NK-92 treated with Interleukin-12 subunit alpha and Interleukin-12 subunit beta, amount 100 ng/mL, for 24 hours (cell line): ENCODE data around the gene GRK2.

Experiments used
- DNase-seq: peaks from one replicate; lab custom pipeline; 2025; lab: John Stamatoyannopoulos, UW

Gene GRK2

DNA sequence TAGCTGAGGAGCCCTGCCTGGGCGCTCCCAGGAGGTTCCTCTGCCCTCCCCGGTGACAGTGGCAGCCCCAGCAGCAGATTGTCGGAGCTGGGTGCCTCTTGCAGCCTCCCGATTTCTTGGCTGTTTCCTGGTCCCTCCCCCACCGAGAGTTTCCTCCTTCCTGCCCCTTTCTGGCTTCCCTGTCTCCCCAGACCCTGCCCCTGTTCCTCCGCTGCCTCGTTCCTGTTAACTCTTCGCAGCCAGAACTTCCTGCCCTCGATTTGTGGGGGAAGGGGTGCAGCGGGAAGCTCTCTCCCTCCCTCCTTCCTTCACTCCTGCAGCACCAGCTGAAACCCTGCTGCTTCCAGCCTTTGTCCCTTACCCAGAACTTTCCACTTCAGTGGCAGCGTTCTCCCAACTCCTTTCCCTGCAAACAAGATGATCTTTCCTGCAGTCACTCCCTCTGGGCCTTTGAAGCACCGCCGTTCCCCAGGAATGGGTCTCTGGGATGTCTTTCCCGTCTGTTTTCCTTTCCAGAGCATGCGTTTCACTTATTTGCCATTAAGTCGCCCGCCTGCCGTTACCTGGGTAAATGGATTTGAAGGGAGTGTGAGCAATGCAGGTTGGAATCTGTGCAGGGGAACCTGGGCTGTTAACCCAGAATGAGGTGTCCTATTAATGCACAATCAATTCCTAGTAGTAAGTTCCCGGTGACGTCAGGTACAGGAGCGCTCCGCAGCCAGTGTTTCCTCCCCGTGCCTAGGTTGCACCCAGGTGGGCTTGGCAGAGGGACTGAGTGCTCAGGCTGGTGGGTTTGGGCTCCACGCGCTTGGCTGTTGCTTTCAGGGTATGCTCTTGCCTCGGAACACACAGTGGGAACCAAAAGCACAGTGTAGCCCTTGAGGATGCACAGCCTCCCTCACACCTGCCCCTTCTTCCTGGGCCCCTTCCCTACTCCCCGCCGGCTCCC is 4.3 kb downstream of the GRK2 start:
- DNase-seq: no peak

- DNase-seq: no peak
Measured at GRCh38 chr11:67271205-67271540, 4.9 kb downstream of the GRK2 start.

DNA sequence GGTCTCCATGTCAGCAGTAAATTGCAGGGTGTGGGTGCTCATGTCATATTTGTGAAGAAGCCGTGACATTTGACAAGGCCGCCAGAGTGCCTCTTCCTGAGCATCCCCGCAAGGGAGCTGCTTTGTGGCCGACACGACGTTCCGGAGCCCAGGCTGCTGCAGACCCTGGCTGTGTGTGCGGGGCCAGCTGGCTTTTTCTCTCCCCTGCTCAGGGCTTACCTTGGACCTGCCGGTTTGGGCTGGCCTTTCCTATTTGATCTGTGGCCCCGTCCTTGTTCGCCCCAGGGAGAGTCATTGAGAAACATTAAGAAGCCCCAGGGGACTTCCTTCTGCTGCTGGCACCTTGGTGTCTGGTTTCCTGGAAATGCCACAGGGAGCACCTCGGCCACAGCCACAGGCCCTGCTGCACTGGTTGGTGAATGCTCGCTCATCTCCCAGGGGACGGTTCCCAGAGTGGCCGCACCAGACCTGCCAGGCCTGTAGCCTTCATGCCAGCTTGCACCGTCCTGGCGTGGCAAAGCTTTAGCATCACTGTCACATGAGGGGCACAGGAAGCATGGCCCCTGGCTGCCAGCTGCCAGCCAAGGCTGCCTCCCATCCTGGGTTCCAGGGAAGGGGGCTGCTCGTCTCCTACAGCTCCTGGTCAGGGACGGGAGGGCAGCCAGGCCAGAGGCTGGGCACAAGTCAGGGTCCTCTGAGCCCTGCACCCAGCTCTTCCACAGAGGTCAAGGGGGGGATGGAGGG is 5.4 kb downstream of the GRK2 start:
- DNase-seq: no peak

- DNase-seq: no peak
Measured at GRCh38 chr11:67272327-67273259, 6.3 kb downstream of the GRK2 start.

GRCh38 chr11:67273260-67273990 is 7.2 kb downstream of the GRK2 start:
- no peak for DNase-seq

- DNase-seq: no peak
Measured at GRCh38 chr11:67274768-67275605, 8.7 kb downstream of the GRK2 start.

GRCh38 chr11:67275606-67276409 is 9.5 kb downstream of the GRK2 start:
- no peak for DNase-seq

GRCh38 chr11:67276781-67277230 is 10.5 kb downstream of the GRK2 start:
- DNase-seq: no peak

GRCh38 chr11:67277231-67277961 is 11.1 kb downstream of the GRK2 start:
- DNase-seq: peak; percentile 75

GRCh38 chr11:67278135-67278938 is 12.1 kb downstream of the GRK2 start:
- no peak for DNase-seq

DNA sequence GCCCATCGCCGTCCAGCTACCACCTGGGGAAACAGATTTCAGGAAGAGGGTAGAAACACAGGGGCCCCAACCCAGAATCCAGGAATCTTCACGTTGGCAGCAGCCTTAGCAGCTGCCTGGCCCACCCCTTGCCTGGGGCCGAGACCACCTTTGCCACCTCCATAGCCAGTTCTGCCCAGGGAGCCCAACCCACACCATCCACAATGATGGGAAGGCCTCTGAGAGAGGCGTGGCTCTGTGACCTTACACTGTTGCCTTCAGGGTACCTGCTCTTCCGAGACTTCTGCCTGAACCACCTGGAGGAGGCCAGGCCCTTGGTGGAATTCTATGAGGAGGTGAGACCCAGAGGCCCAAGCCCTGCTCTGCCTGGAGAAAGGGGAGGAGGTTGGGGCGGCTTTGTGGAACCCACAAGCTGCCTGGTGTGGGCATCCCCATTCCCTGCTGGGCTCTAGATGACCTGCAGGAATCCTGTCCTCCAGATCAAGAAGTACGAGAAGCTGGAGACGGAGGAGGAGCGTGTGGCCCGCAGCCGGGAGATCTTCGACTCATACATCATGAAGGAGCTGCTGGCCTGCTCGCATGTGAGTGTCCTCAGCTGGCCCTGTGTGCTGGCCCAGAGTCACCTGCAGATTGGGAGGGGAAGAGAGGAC is 12.8 kb downstream of the GRK2 start:
- no peak for DNase-seq

GRCh38 chr11:67279589-67280340 is 13.5 kb downstream of the GRK2 start:
- no peak for DNase-seq

DNA sequence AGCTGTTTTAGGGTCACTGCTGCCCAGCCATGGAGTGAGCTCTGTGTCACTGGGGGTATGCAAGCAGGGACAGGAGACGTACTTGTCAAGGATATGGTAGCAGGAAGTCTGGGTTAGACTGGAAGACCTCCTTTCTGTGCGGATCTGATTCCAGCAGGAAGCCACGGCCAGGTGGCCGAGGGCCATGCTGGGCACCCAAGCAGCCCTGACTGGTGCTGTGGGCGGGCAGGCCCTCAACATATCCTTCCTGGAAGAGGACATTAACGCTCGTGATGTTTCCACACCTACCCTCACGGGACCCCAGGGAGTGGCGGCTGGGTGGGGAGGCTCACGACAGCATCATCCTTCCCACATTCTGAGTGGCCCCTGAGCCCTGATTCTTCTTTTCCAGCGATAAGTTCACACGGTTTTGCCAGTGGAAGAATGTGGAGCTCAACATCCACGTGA is 14.1 kb downstream of the GRK2 start:
- DNase-seq: no peak

DNA sequence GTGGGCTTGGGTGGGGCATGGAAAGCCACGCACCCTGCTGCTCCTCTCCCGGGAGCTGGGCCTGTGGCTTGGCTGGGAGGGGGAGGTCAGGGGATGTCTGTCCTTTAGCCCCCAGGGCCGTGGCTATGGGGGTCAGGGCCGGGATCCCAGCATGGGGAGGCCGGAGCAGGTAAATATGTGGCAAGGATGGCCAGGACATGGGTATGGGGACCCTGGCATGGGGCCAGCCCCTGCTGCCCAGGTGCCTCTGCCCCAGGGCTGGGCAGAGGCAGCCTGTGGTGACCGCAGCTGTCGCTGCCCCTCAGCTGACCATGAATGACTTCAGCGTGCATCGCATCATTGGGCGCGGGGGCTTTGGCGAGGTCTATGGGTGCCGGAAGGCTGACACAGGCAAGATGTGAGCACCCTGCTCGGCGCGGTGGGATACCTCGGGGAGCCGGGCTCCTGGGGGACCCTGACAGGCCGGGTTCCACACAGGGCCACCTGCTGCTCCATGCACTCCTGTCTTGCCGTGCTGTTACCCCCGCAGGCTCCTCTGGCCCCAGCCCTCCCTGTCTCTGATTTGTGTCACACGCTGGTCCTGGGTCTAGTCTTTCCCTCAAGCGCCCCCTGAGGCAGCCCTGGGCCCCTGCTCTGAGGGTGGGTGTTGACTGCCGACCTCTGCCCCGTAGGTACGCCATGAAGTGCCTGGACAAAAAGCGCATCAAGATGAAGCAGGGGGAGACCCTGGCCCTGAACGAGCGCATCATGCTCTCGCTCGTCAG is 14.7 kb downstream of the GRK2 start:
- DNase-seq: no peak

GRCh38 chr11:67281552-67282150 is 15.4 kb downstream of the GRK2 start:
- DNase-seq: no peak
